NCI-H146 (cell line): ENCODE measurements around the gene KLHL36.
A peak's percentile ranks its signal among the peaks of the same experiment; 100 is the strongest.

Experiments used
- DNase-seq: peaks from one replicate; lab custom pipeline; 2025; lab: John Stamatoyannopoulos, UW

The KLHL36 gene

DNA sequence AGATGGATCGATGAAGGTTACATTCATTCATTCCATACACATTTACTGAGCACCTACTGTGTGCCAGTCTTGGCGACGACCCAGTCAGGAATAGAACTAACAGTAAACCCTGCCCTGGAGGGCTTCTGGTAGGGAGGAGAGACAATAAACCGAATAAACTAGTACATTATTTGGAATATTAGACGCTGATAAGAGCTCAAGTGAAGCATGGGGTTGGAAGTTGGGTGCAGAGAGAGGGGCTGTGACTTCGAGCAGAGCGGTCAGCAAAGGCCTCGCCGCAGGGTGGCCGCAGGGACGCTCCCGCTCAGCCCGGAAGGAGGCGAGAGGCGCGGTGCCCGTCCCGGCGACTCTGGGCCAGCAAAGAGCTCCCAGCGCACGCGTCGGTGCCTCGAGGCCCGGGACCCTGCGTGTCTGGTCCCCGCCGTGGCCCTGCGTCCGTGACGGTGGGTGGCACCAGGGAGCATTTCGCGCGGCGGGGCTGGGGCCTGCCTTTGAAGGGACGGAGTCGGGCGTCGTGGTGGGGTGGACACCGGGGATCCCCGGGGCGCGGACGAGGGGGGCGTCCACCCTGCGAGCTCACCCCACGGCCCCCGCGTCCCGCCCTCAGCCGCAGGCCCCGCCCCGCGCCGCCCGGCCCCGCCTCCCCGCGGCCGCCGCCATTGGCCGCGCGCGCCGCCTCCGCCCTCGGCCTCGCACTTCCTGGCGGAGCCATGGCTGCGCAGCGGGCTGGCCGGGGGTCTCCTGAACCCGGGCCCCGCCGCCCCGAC, at the start of gene KLHL36:
Gene KLHL36, plus strand, starts transcription at position 684 of the 767 bp plus-strand sequence. CDS start 2,357 bp downstream, outside the sequence.
- peak; percentile 45 for DNase-seq

DNA sequence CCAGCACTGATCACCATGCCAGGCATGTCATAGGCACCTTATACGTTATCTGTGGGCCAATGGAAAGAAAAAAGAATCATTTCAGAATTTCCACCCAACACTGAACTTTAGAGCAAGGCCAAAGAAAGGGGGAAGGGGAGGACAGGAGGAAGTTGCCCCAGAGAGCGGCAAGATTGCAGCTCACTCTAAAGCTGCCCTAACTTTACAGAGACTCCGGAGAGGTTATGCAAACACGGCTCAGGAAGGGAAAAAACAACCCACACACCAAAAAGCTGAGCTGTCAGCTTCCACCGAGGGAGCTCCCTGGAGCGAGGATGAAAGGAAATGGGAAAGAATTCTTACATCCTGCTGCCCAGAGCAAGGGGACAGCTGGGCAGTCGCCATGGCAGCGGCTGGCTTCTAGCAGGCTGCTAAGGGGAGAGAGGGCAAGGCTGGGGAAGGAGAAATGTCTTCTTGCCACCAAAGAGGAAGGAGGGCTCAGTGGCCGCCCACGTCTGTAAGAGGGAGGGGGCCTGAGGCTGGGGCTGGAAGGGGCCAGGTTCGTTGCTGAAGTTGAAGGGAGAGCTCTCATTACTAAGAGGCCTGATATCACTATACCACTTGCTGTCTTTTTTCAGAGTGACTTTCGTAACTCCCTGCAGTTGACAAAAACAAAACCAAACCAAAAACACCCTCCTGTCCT, 48.6 kb upstream of the KLHL36 start:
- DNase-seq = peak; percentile 80

DNA sequence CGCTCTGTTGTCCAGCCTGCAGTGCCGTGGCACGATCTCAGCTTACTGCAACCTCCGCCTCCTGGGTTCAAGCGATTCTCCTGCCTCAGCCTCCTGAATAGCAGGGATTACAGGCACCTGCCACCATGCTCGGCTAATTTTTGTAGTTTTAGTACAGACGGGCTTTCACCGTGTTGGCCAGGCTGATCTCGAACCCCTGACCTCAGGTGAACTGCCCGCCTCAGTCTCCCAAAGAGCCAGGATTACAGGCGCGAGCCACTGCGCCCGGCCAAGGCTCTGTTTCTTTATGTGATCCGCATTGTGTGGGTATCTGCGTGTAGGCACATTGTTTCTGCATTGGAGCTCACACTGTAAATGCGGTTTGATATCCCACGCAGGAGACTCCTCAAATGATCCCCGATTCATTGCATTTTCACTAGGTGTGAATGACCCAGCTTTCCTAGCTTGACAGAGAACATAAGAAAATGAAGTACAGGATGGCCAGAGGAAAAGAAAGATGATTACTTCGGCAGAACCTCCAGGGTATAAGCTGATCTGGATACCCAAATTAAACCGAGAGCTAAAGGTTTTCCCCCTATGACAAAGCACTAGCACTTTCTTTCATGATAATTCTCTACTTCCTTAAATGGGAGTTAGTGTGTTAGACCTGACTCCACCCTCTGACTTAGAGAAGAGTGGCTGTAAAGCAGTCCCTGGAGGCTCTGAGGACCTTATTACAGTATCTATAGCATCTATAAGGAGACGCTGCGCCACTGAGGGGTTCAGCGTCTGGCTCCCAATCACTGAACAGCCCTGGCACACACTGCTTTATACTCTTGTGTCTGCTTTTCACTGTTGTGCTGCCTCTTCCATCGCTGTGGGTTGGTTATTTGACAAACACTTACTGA, 47.7 kb upstream of the KLHL36 start:
- DNase-seq = no peak

DNA sequence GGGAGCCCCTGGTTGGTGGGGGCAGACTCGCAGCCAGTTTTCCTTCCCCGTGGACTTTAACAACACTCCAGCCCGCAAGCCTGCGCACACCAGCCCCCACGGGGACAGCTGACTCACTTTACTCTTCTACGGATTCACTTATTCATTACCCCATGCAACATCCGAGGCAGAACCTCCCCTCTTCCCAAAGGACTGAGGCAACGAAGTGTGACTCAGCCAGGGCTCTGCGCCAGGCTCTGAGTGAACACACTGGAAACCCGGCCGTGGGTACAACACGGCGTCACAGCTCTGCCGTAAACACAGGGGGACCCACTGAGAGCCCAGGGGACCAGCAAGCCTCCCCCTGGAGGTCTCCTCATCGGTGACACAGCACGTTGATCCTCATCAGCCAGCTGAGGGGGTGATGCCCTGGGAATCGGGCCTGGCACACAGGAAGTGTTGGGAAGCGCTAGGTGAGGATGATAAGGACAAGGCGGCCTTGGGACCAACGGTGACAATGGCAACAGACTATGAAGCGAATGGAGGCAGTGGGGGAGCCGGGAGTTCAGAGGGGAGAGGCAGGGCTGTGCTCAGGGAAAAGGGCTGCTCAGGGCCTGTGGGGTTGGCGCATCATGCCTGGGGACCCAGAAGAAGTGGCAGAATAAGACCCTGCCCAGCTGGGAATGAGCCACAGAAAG, 45.0 kb upstream of the KLHL36 start:
- DNase-seq = no peak

DNA sequence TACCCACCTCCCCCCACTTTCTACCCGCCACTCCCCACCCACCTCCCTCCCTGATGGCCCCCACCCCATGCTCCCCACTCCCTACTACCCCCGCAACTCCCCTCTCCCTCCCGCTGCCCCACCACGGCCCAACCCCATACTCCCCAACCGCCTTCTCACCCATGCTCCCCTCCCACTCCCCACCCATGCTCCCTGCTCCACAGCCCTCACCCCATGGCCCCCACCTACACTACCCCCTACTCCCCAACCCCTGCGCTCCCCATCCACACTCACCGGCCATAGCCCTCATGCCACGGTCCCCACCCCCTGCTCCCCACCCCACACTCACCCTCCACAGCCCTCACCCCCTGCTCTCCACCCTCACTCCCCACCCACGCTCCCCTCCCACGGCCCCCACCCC, 44.4 kb upstream of the KLHL36 start:
- DNase-seq = no peak

DNA sequence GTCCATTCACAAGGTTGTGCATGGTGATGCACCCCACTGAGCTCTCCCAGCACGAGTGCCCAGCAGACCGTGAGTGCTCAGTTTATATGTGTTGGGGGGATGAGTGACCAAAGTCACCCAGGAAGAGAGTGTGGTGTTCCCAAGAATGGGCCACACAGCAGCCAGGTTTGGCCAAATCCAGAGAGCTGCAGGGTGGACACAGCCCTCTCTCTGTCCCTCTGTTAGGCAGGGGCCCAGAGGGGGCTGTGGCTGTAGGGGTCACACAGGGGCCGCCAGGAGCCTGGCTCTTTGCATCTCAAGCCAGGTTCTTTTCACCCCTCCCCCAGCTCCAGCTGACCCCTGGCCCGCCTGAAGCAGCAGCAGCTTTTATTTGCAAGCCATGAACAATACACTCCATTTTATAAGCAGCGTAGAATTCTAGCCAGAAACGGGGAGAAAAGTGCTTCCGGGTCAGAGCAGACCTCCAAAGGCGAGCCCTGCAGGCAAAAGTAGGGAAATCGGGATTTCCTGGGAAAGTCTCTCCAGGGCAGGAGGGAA, 43.8 kb upstream of the KLHL36 start:
- no peak for DNase-seq

DNA sequence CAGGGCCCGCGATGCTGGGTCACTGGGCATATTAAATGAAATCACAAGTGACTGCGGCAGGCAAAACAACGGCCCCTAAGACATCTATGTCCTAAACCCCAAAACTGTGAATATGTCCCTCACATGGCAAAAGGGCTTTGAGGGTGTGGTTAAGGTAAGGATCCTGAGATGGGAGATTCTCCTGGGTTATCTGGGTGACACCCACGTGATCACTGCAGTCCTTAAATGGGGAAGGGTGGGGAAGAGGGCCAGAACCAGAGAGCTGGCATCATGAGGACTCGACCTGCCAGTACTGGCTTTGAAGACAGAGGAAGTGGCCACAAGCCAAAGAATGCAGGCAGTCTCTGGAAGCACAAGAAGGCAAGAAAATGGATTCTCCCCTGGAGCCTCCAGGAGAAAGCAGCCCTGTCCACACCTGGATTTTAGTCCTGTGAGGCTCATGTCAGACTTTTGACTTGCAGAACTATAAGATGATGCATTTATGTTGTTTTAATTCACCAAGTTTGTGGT, 42.9 kb upstream of the KLHL36 start:
- DNase-seq = no peak

DNA sequence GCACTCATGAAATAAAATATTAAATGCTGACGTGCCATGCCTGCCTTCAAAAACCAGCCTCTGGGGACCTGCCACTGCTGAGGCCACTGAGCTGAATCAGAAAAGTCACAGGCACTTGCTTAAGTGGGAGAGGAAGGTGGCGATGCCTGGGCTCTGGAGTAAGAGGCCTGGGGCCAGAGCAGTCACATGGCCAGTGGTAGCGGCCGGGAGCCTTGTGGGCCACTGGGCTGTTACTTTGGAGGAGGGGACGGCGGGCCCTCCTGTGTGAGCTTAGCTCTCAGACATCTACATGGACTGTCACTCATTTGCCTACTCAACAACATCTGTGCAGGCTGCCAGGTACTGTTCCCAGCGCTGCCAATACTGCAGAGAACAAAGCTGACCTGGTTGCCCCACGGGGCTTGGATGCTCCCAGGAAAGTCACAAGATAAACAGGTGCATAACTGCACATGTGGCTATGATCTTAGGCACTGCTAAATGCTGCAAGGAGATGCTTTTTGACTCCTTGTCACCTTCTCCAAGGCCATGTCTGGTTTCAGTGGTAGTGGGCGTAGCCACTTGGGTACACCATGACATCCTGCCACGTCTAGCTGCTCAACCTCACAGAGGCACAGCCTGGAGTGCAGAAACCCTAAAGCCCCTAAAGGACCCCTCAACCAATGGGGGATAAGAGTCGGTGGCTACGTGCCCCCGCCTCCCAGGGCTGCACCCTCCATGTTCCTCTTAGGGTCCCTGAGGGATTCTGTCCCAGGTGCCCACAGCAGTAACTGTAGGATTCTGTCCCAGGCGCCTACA, 42.0 kb upstream of the KLHL36 start:
- DNase-seq = no peak

DNA sequence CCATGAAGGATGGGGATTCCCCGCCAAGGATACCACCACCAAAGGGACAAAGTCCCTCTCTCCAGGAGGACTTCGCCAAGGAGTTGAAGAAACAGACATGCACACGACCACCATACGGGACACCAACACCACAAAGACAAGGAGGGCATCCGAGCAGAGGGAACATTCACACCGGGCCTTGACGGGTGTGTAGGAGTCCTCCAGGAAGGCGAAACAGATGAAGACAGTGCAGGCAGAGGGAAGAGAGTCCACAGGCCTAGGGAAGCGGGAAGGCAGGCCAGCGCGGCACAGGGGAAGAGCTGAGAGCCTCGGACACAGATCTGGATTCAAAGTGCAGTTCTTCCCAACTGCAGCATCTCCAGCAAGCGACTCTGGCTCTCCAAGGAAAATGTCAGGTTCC, 41.2 kb upstream of the KLHL36 start:
- no peak for DNase-seq

DNA sequence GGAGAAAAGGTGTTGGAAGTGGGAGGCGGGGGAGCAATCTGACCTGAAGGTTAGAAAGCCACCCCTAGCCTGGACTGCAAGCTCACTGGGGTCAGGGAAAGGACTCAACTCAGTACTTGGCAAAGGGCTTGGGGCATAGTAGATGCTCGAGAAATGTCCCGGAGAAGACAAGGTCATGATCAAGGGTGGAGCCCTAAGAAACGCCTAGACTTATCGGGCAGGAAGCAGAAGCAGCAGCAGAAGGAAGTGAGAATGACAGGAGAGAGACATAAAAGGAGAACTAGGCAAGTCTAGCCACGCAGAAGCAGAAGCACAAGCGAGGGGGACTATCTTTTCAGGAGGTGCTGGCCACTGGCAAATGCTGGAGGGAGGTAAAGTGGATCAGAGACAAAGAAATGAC, 40.6 kb upstream of the KLHL36 start:
- DNase-seq = no peak

DNA sequence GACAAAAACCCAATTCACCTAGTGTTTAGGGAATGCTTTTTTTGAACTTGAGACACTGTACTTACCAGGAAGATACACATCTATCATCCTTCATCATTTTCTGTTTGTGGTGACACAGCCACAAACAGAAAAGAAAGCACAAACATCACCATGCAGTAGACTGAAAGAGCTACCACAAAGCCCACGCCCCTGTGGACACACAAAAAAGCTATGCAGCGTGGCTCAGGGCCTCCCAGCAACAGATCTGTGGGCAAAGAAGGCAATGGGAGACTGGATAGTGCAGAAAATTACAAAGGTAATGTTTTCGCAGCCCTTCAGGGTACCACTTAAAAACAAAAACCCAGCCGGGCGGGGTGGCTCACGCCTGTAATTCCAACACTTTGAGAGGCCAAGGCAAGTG, 40.0 kb upstream of the KLHL36 start:
- DNase-seq = no peak

DNA sequence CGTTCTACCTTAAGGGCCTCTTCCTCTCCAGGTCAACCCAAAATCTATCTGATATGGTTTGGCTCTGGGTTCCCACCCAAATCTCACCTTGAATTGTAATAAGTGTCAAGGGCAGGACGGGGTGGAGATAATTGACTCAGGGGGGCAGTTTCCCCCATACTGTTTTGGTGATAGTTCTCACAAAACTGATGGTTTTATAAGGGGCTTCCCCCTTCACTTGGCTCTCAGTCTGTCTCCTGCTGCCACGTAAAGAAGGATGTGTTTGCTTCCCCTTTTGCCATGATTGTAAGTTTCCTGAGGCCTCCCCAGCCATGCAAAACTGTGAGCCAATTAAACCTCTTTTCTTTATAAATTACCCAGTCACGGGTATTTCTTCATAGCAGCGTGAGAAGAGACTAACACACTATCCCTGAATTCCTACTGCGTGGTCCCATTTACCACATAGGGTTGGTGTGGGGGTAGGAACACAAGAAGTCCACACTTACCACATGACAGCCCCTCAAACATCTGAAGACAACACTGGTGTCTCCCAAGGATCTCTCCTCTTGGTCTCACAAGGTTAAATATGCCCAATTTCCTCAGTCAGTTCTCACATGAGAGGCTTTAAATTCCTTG, 38.6 kb upstream of the KLHL36 start:
- DNase-seq = no peak

DNA sequence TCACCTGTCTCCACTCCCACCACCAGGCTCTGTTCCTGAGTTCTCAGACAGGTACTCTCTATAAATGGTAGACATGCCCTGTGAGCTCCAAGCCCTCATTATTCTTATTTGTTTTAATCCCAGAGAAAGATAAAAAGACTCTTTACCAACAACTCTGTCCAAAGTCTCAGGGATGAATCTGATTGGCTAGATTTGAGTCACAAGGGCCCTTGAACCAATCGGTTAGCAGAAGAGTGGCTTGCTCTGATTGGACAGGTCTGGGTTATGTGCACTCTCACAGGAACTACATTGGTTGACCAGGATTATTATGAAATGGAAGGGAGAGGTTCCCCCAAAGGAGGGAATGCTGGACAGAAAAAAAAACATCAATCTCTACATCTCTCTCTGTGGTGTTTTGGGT, 37.9 kb upstream of the KLHL36 start:
- DNase-seq = no peak

DNA sequence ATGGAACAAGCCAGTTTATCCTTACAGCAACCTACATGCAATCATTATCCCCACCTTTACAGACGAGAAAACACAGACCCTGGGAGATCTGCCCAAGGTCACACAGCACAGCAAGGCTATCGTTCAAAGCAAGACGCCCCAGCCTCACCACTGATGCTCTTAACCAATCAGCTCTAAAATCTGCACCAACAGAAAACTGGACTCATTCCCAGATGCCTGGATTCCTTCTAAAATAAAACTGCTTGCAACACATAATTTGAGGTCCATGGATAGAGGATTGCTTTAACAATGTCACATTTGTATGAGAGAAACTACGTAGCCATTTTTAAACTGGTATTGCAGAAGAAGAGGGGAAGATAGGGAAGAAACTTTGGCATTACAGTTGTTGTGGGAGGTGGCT, 37.3 kb upstream of the KLHL36 start:
- no peak for DNase-seq

DNA sequence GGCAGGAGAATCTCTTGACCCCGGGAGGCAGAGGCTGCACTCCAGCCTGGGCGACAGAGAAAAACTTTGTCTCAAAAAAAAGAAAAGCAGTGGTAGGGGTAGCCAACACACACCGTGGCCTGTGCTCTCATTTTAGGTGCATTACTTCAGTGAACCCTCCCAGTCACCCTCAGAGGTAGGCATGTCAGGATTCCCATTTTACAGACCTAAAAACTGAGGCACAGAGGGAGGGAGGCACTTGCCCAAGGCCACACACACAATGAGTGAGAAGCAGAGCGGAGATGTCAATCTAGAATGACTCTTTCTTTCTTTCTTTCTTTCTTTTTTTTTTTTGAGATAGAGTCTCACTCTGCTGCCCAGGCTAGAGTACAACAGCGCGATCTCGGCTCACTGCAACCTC, 35.6 kb upstream of the KLHL36 start:
- no peak for DNase-seq

DNA sequence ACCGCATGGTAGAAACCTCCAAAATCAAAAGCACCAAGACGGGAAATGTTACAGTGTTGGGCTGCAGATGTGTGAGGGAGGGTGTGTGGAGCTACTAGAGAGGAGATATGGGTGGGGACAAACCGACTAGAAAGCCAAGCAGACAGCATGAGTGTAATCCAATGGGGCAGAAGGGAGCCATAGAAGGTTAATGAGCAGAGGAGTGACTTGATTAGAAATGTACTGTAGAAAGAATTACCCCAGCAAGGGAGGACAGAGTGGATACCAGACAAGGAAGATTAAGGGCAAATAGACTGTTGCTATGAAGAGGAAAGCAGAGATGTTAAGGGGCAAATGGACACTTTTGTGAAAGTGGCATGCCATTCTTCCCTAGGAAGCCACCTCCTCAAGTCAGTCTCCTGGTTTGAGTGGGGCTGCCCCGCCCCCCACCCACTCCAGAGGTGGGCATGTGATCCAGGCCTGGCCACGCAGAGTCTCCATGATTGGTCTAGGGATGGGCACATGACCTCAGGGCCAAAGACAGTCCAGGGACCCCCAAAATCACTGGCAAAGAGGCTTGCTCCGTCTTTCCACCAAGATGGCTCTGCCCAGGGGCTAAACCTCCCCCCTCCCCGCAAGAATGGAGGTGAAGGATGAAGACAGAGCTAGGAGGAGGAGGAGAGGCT, 34.8 kb upstream of the KLHL36 start:
- DNase-seq = no peak

DNA sequence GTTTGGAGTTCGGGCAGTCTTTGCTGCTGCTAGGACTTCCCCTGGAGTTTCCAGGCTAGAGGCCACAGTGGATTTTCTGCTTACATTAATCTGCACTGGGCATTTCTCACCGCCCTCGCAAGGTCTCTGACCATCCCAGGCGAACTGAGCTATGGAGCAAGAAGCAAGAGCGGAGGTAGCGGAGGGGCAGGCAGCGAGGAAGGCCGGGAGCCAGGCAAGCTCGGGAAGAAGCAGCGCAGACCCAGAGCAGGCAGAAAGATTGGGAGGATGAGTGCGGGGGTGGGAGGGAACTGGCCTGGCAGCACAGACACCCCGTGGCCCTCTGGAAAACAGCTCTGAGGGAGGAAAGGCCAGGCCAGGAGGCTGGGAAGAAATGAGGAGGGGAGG, 34.2 kb upstream of the KLHL36 start:
- no peak for DNase-seq

DNA sequence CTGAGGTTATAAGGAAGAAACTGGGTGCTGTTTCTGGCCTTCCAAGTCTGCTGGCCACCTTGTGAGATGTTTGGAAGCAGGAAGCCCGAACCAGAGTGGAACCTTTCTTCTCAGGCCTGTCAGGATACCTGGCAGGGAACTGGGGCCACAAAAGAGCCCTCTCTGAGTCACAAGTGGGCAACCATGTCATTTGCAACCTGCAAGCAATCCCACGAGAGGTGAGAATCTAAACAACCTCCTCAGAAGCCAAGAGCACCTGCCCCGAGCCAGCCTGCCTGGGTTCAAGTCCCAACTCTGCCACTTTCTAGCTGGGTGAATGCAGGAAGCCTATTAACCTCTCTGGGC, 33.7 kb upstream of the KLHL36 start:
- DNase-seq = no peak

DNA sequence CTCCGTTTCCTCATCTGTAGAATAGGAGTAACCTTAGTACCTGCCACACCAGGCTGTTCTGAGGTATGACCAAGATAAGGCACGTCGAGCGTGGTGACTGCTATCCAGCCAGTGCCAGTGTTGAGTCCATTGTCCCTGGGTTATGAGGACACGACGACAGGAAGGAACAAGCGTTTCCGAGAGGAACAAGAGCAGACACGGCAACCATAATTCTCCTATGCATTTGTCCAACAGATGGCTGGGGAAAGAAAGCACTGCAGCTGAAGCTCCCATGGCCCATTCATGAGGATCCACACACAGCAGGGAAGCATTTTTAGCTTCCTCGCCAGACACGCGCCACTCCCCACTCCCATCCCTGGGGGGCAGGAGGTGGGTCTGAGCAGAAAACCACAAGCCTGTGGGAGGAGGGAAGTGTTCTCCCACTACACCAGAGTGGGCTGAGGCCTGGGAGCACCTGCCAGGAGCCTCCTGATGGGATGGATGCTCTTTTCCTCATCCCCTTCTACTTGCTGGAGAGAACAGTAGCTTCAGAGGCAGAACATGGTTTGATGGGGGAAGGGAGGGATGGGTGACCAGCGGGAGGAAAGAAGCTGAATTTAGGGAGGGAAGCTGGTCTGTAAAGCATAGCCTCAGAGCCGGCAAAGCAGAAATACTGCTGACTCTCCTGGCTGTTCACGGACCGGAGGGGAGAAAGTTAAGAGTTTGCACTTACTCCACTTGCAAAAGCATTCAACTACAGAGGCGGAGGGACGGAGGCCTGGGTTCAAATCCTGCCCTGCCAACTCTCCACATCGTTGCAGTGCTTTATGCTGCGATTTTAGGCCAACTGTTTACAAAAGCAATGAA, 33.1 kb upstream of the KLHL36 start:
- DNase-seq = peak; percentile 6
